ENCODE measurements around the gene COL5A2.

COL5A2 gene

GRCh38 chr2:189024901-189025618 lies 154.5 kb downstream of the COL5A2 start:
- no peak overlapping the region for H3K27ac Mint-ChIP-seq
- no peaks in the 10 kb centered on the region for H3K36me3 Mint-ChIP-seq
- H3K4me1 Mint-ChIP-seq = no peaks in the 10 kb centered on the region
- H3K4me3 Mint-ChIP-seq = no peak overlapping the region
- no peaks in the 10 kb centered on the region for H3K27me3 Mint-ChIP-seq
- ATAC-seq = no peak
- H3K9me3 Mint-ChIP-seq = no peaks in the 10 kb centered on the region

- Mint-ChIP-seq H3K27ac (no peak overlapping the region), H3K4me1 (no peaks in the 10 kb centered on the region), H3K27me3 (no peaks in the 10 kb centered on the region), H3K36me3 (no peaks in the 10 kb centered on the region), H3K9me3 (no peaks in the 10 kb centered on the region), H3K4me3 (no peak overlapping the region)
- ATAC-seq = no peak
These were observed 157.1 kb downstream of the COL5A2 start for GRCh38 chr2:189022492-189022891.

GRCh38 chr2:189022053-189022481 lies 157.5 kb downstream of the COL5A2 start:
- no peak for ATAC-seq
- Mint-ChIP-seq H3K27ac (no peak overlapping the region), H3K27me3 (no peaks in the 10 kb centered on the region), H3K4me3 (no peak overlapping the region), H3K36me3 (no peaks in the 10 kb centered on the region), H3K9me3 (no peaks in the 10 kb centered on the region), H3K4me1 (no peaks in the 10 kb centered on the region)

GRCh38 chr2:189020179-189020578 lies 159.4 kb downstream of the COL5A2 start:
- ATAC-seq = no peak

GRCh38 chr2:189018631-189019030 lies 160.9 kb downstream of the COL5A2 start:
- Mint-ChIP-seq H3K4me3 (no peak overlapping the region), H3K27ac (no peak overlapping the region), H3K4me1 (no peaks in the 10 kb centered on the region), H3K27me3 (no peaks in the 10 kb centered on the region), H3K36me3 (no peaks in the 10 kb centered on the region), H3K9me3 (no peaks in the 10 kb centered on the region)
- ATAC-seq = no peak

More at GRCh38 chr2:189020179-189020578, 159.4 kb downstream of the COL5A2 start:
- Mint-ChIP-seq H3K27me3 (no peaks in the 10 kb centered on the region), H3K4me3 (no peak overlapping the region), H3K36me3 (no peaks in the 10 kb centered on the region), H3K9me3 (no peaks in the 10 kb centered on the region), H3K27ac (no peak overlapping the region), H3K4me1 (no peaks in the 10 kb centered on the region)

GRCh38 chr2:189016311-189016861 lies 163.2 kb downstream of the COL5A2 start:
- no peak for ATAC-seq

GRCh38 chr2:189015359-189015758 lies 164.2 kb downstream of the COL5A2 start:
- Mint-ChIP-seq H3K27me3 (no peaks in the 10 kb centered on the region), H3K9me3 (no peaks in the 10 kb centered on the region), H3K36me3 (no peaks in the 10 kb centered on the region), H3K4me3 (no peak overlapping the region), H3K4me1 (no peaks in the 10 kb centered on the region), H3K27ac (no peak overlapping the region)
- no peak for ATAC-seq

More at GRCh38 chr2:189016311-189016861, 163.2 kb downstream of the COL5A2 start:
- H3K9me3 Mint-ChIP-seq = no peaks in the 10 kb centered on the region
- H3K4me3 Mint-ChIP-seq = no peak overlapping the region
- H3K4me1 Mint-ChIP-seq = no peaks in the 10 kb centered on the region
- H3K27me3 Mint-ChIP-seq = no peaks in the 10 kb centered on the region
- H3K27ac Mint-ChIP-seq = no peak overlapping the region
- no peaks in the 10 kb centered on the region for H3K36me3 Mint-ChIP-seq

GRCh38 chr2:189014449-189015138 lies 165.0 kb downstream of the COL5A2 start:
- no peaks in the 10 kb centered on the region for H3K9me3 Mint-ChIP-seq
- ATAC-seq = no peak
- H3K36me3 Mint-ChIP-seq = no peaks in the 10 kb centered on the region
- H3K4me1 Mint-ChIP-seq = no peaks in the 10 kb centered on the region
- H3K4me3 Mint-ChIP-seq = no peak overlapping the region
- no peak overlapping the region for H3K27ac Mint-ChIP-seq
- H3K27me3 Mint-ChIP-seq = no peaks in the 10 kb centered on the region

- Mint-ChIP-seq H3K4me1 (no peaks in the 10 kb centered on the region), H3K9me3 (no peaks in the 10 kb centered on the region), H3K27me3 (no peaks in the 10 kb centered on the region), H3K36me3 (no peaks in the 10 kb centered on the region), H3K27ac (no peak overlapping the region), H3K4me3 (no peak overlapping the region)
- ATAC-seq = no peak
These were observed 165.7 kb downstream of the COL5A2 start for GRCh38 chr2:189013671-189014448.

GRCh38 chr2:189013031-189013430 lies 166.5 kb downstream of the COL5A2 start:
- no peak overlapping the region for H3K4me3 Mint-ChIP-seq
- H3K9me3 Mint-ChIP-seq = no peaks in the 10 kb centered on the region
- no peak overlapping the region for H3K27ac Mint-ChIP-seq
- ATAC-seq = no peak
- H3K4me1 Mint-ChIP-seq = no peaks in the 10 kb centered on the region
- no peaks in the 10 kb centered on the region for H3K27me3 Mint-ChIP-seq
- H3K36me3 Mint-ChIP-seq = no peaks in the 10 kb centered on the region

GRCh38 chr2:189012351-189012750 lies 167.2 kb downstream of the COL5A2 start:
- Mint-ChIP-seq H3K9me3 (no peaks in the 10 kb centered on the region), H3K4me1 (no peaks in the 10 kb centered on the region), H3K36me3 (no peaks in the 10 kb centered on the region), H3K4me3 (no peak overlapping the region), H3K27ac (no peak overlapping the region), H3K27me3 (no peaks in the 10 kb centered on the region)
- no peak for ATAC-seq

GRCh38 chr2:189010536-189010935 lies 169.0 kb downstream of the COL5A2 start:
- no peaks in the 10 kb centered on the region for H3K4me1 Mint-ChIP-seq
- no peak overlapping the region for H3K27ac Mint-ChIP-seq
- no peaks in the 10 kb centered on the region for H3K9me3 Mint-ChIP-seq
- no peak for ATAC-seq
- no peaks in the 10 kb centered on the region for H3K27me3 Mint-ChIP-seq
- no peaks in the 10 kb centered on the region for H3K36me3 Mint-ChIP-seq
- no peak overlapping the region for H3K4me3 Mint-ChIP-seq

- H3K27me3 Mint-ChIP-seq = no peaks in the 10 kb centered on the region
- H3K4me1 Mint-ChIP-seq = no peaks in the 10 kb centered on the region
- H3K4me3 Mint-ChIP-seq = no peak overlapping the region
- no peaks in the 10 kb centered on the region for H3K36me3 Mint-ChIP-seq
- no peak for ATAC-seq
- H3K9me3 Mint-ChIP-seq = no peaks in the 10 kb centered on the region
- H3K27ac Mint-ChIP-seq = no peak overlapping the region
These were observed 170.9 kb downstream of the COL5A2 start for GRCh38 chr2:189008555-189009262.

GRCh38 chr2:189002079-189002478 lies 177.5 kb downstream of the COL5A2 start:
- H3K4me1 Mint-ChIP-seq = no peaks in the 10 kb centered on the region
- H3K9me3 Mint-ChIP-seq = no peaks in the 10 kb centered on the region
- no peak overlapping the region for H3K4me3 Mint-ChIP-seq
- no peak overlapping the region for H3K27ac Mint-ChIP-seq
- no peaks in the 10 kb centered on the region for H3K27me3 Mint-ChIP-seq
- ATAC-seq = no peak
- H3K36me3 Mint-ChIP-seq = no peaks in the 10 kb centered on the region

- Mint-ChIP-seq H3K9me3 (no peaks in the 10 kb centered on the region), H3K27ac (no peak overlapping the region), H3K36me3 (no peaks in the 10 kb centered on the region), H3K27me3 (no peaks in the 10 kb centered on the region), H3K4me3 (no peak overlapping the region), H3K4me1 (no peaks in the 10 kb centered on the region)
- ATAC-seq = no peak
These were observed 179.3 kb downstream of the COL5A2 start for GRCh38 chr2:189000221-189000620.

Measured in stimulated activated memory B cell treated with anti-CD40 and anti-IgM and Interleukin-4, amounts not matched to agents 10 μg/mL and 1 μg/mL and 100 μg/mL, for 72 hours (primary cell).